ENCODE results near the gene SLC13A4. TPM values are rescaled to one million over a fixed set of nuclear protein-coding genes. Genes with fewer than 3 reads are reported as not detected.

Gene SLC13A4
- total and polyA plus RNA-seq, 2 donors (not counting 3 experiments of a cell fraction or from before 2014, with no cell fraction given): not detected

DNA sequence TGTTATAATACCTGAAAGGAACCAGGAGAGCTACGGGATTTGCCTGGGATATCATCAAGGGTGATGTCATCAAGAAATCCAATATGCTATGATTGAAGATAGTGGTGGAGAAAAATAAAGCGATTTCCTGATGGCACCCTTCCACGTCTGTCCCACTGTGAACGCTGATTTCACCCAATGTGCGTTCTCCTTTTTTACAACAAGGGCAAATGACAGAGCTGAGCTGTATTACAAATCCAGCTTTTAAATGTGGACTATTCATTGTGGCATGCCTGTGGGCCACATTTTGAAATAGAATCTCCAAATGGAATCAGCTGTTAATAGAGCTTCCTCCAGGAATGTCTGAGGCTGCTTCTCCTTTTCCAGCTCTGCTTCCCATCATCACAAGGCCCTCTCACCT, 23.3 kb downstream of the SLC13A4 start:
- DNase-seq (ENCODE audit: low read depth, low spot score) (no peak), FAIRE-seq (no peak)
- Histone ChIP-seq H3K27ac (ENCODE audit: insufficient read depth, low read depth, low read length) (no peak overlapping the region), H4K20me1 (replicated peaks; ENCODE audit: control insufficient read depth, extremely low read depth, insufficient read depth, low read length) (no peaks in the 10 kb centered on the region), H3K79me2 (ENCODE audit: control insufficient read depth, insufficient read depth, low read length) (no peaks in the 10 kb centered on the region), H2AFZ (ENCODE audit: low read depth, low read length) (no peak overlapping the region), H3K9me1 (replicated peaks; ENCODE audit: control insufficient read depth, extremely low read depth, insufficient read depth, low read length) (no peaks in the 10 kb centered on the region), H3K9me3 (replicated peaks; ENCODE audit: control insufficient read depth, insufficient read depth, low read length) (no peaks in the 10 kb centered on the region), H3K36me3 (ENCODE audit: control insufficient read depth in 2 of 2, extremely low read depth in 1 of 2, insufficient read depth in 2 of 2, low read length in 2 of 2) (no peaks in the 10 kb centered on the region), H3K4me2 (ENCODE audit: insufficient read depth, low read length) (no peak overlapping the region), H3K4me1 (ENCODE audit: control insufficient read depth, extremely low read depth, insufficient read depth, low read length) (peaks cover 6% of the 10 kb centered on the region), H3K4me3 (replicated peaks in 1 of 3; ENCODE audit: insufficient read depth in 1 of 3, low read depth in 1 of 3, low read length in 3 of 3) (no peak overlapping the region), H3K27me3 (ENCODE audit: control insufficient read depth in 2 of 2, insufficient read depth in 2 of 2, low read length in 2 of 2) (no peaks in the 10 kb centered on the region), H3K9ac (replicated peaks; ENCODE audit: extremely low read depth, insufficient read depth, low read length) (no peak overlapping the region)
- BruUV-seq (replicated peaks): no TSS peak
- ChIA-PET CTCF (interaction anchor here (0.9 to 1.2 kb wide), 6 partner anchors 9 to 430 kb away, joined by 3 to 7 read pairs (median 4); partner anchors contain the start of gene STMP1), POLR2A (no interaction called here)
- no peak for TF ChIP-seq EZH2 (IDR thresholded peaks at IDR 0.05; ENCODE audit: borderline replicate concordance, low read depth, low read length, severe bottlenecking)
- TF ChIP-seq MYC (IDR thresholded peaks at IDR 0.05; ENCODE audit: low read depth, low read length): no peak
- no peak for TF ChIP-seq GATA2 (IDR thresholded peaks at IDR 0.05; ENCODE audit: insufficient read depth, insufficient read length, low read depth, low read length)
- no peak for TF ChIP-seq POLR2AphosphoS5 (IDR thresholded peaks at IDR 0.05; ENCODE audit: insufficient read depth, low read depth, low read length)
- no peak for TF ChIP-seq POLR2A (IDR thresholded peaks at IDR 0.05; ENCODE audit: low read depth, low read length)
- TF ChIP-seq, protein P1, sequence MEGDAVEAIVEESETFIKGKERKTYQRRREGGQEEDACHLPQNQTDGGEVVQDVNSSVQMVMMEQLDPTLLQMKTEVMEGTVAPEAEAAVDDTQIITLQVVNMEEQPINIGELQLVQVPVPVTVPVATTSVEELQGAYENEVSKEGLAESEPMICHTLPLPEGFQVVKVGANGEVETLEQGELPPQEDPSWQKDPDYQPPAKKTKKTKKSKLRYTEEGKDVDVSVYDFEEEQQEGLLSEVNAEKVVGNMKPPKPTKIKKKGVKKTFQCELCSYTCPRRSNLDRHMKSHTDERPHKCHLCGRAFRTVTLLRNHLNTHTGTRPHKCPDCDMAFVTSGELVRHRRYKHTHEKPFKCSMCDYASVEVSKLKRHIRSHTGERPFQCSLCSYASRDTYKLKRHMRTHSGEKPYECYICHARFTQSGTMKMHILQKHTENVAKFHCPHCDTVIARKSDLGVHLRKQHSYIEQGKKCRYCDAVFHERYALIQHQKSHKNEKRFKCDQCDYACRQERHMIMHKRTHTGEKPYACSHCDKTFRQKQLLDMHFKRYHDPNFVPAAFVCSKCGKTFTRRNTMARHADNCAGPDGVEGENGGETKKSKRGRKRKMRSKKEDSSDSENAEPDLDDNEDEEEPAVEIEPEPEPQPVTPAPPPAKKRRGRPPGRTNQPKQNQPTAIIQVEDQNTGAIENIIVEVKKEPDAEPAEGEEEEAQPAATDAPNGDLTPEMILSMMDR (IDR thresholded peaks at IDR 0.05; ENCODE audit: extremely low read depth in 1 of 2, insufficient read depth in 1 of 2, low read depth in 1 of 2, low read length in 2 of 2): no peak
- no peak for TF ChIP-seq FOS (IDR thresholded peaks at IDR 0.05; ENCODE audit: borderline replicate concordance, insufficient read depth, low read length)
- no peak for TF ChIP-seq JUN (IDR thresholded peaks at IDR 0.05; ENCODE audit: borderline replicate concordance, insufficient read depth, insufficient read length, low read depth)
- TF ChIP-seq, protein P2, sequence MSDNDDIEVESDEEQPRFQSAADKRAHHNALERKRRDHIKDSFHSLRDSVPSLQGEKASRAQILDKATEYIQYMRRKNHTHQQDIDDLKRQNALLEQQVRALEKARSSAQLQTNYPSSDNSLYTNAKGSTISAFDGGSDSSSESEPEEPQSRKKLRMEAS (IDR thresholded peaks at IDR 0.05; ENCODE audit: insufficient read depth, insufficient read length): no peak
- intact Hi-C loops (cut with micrococcal nuclease) (no loop called here), dilution Hi-C loops (cut with MboI; ENCODE audit: extremely low pct_ligation_motif_present, low sequenced_read_pairs) (no loop called here)
